Measurements from ENCODE around the gene RAET1E.
A peak's percentile ranks its signal among the peaks of the same experiment; 100 is the strongest.

- peak; percentile 36 for TF ChIP-seq POLR2A (IDR thresholded peaks at IDR 0.05; ENCODE audit: low read depth, low read length)
- TF ChIP-seq MYC (IDR thresholded peaks at IDR 0.05; ENCODE audit: low read depth, low read length), result no peak
- TF ChIP-seq, protein P1, sequence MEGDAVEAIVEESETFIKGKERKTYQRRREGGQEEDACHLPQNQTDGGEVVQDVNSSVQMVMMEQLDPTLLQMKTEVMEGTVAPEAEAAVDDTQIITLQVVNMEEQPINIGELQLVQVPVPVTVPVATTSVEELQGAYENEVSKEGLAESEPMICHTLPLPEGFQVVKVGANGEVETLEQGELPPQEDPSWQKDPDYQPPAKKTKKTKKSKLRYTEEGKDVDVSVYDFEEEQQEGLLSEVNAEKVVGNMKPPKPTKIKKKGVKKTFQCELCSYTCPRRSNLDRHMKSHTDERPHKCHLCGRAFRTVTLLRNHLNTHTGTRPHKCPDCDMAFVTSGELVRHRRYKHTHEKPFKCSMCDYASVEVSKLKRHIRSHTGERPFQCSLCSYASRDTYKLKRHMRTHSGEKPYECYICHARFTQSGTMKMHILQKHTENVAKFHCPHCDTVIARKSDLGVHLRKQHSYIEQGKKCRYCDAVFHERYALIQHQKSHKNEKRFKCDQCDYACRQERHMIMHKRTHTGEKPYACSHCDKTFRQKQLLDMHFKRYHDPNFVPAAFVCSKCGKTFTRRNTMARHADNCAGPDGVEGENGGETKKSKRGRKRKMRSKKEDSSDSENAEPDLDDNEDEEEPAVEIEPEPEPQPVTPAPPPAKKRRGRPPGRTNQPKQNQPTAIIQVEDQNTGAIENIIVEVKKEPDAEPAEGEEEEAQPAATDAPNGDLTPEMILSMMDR (IDR thresholded peaks at IDR 0.05; ENCODE audit: extremely low read depth in 1 of 2, insufficient read depth in 1 of 2, low read depth in 1 of 2, low read length in 2 of 2), result no peak
- no peak for TF ChIP-seq GATA2 (IDR thresholded peaks at IDR 0.05; ENCODE audit: insufficient read depth, insufficient read length, low read depth, low read length)
- no peak for TF ChIP-seq JUN (IDR thresholded peaks at IDR 0.05; ENCODE audit: borderline replicate concordance, insufficient read depth, insufficient read length, low read depth)
- TF ChIP-seq POLR2AphosphoS5 (IDR thresholded peaks at IDR 0.05; ENCODE audit: insufficient read depth, low read depth, low read length), result peak; percentile 56
- no peak for TF ChIP-seq EZH2 (IDR thresholded peaks at IDR 0.05; ENCODE audit: borderline replicate concordance, low read depth, low read length, severe bottlenecking)
- no peak for TF ChIP-seq FOS (IDR thresholded peaks at IDR 0.05; ENCODE audit: borderline replicate concordance, insufficient read depth, low read length)
Observed at GRCh38 chr6:149863698-149864577, 34.0 kb downstream of the RAET1E start, which contains the start of gene LRP11.
